Measurements from ENCODE around the gene ZNF300.
"Not testable (repeated sequence)": the region's sequence is repeated elsewhere in the genome, so short reads cannot be mapped to it uniquely, and the experiment has no call there.

ZNF300 gene

GRCh38 chr5:150904479-150905311 lies at the start of gene ZNF300:
Gene ZNF300, minus strand, starts transcription at chr5:150904980. Its CDS starts 1,825 bp downstream, at chr5:150903155.
- peak; percentile 91 for DNase-seq

- no peak for DNase-seq
Observed at GRCh38 chr5:150948539-150948938, 43.8 kb upstream of the ZNF300 start.

GRCh38 chr5:150946351-150946905 lies 41.6 kb upstream of the ZNF300 start:
- no peak for DNase-seq

- DNase-seq = no peak
Observed at GRCh38 chr5:150945947-150946346, 41.2 kb upstream of the ZNF300 start.

- DNase-seq = no peak
Observed at GRCh38 chr5:150945486-150945885, 40.7 kb upstream of the ZNF300 start.

GRCh38 chr5:150931368-150931965 lies 26.7 kb upstream of the ZNF300 start:
- no peak for DNase-seq

GRCh38 chr5:150918613-150919012 lies 13.8 kb upstream of the ZNF300 start:
- DNase-seq = no peak

- DNase-seq = no peak
Observed at GRCh38 chr5:150912312-150912814, 7.6 kb upstream of the ZNF300 start.

- DNase-seq = no peak
Observed at GRCh38 chr5:150905312-150905683, 518 bp upstream of the ZNF300 start.

GRCh38 chr5:150901446-150901845 lies 3.3 kb downstream of the ZNF300 start:
- DNase-seq = no peak

GRCh38 chr5:150895431-150896428 lies 9.1 kb downstream of the ZNF300 start:
- DNase-seq = no peak

GRCh38 chr5:150879358-150879757 lies 25.4 kb downstream of the ZNF300 start:
- no peak for DNase-seq

GRCh38 chr5:150862070-150862469 lies 42.7 kb downstream of the ZNF300 start:
- DNase-seq = no peak

GRCh38 chr5:150860246-150860821 lies 44.4 kb downstream of the ZNF300 start:
- DNase-seq = no peak

- DNase-seq = not testable (repeated sequence)
Observed at GRCh38 chr5:150856700-150857099, 48.1 kb downstream of the ZNF300 start.

GRCh38 chr5:150853561-150853960 lies 51.2 kb downstream of the ZNF300 start:
- DNase-seq = no peak

GRCh38 chr5:150851039-150851438 lies 53.7 kb downstream of the ZNF300 start:
- DNase-seq = no peak

- no peak for DNase-seq
Observed at GRCh38 chr5:150848271-150848670, 56.5 kb downstream of the ZNF300 start.

GRCh38 chr5:150847334-150847695 lies 57.5 kb downstream of the ZNF300 start:
- DNase-seq = no peak

- DNase-seq = peak; percentile 87
Observed at GRCh38 chr5:150846654-150847333, 58.0 kb downstream of the ZNF300 start.

GRCh38 chr5:150846308-150846653 lies 58.5 kb downstream of the ZNF300 start, which contains the start of gene IRGM:
Gene IRGM, plus strand, starts transcription at chr5:150846521. Its CDS starts 1,603 bp downstream, at chr5:150848124.
- not testable (repeated sequence) for DNase-seq

Data from NCI-H69 (cell line).